ENCODE results near the gene RC3H1.

GRCh38 chr1:173997791-173998190, 24.4 kb downstream of the RC3H1 start:
- TF ChIP-seq CTCF (conservative IDR thresholded peaks at IDR 0.05 in 1 of 2, IDR thresholded peaks at IDR 0.05 in 1 of 2; ENCODE audit: extremely low read depth in 1 of 2, insufficient read depth in 1 of 2, low read depth in 1 of 2, low read length in 2 of 2): no peak
- no peak for TF ChIP-seq EZH2 (IDR thresholded peaks at IDR 0.05; ENCODE audit: borderline replicate concordance, low read length)

Measured in mammary epithelial cell (primary cell).